ENCODE data around the gene ADAT3.

- TF ChIP-seq POLR2A (IDR thresholded peaks at IDR 0.05), result no peak
- TF ChIP-seq, protein P1, sequence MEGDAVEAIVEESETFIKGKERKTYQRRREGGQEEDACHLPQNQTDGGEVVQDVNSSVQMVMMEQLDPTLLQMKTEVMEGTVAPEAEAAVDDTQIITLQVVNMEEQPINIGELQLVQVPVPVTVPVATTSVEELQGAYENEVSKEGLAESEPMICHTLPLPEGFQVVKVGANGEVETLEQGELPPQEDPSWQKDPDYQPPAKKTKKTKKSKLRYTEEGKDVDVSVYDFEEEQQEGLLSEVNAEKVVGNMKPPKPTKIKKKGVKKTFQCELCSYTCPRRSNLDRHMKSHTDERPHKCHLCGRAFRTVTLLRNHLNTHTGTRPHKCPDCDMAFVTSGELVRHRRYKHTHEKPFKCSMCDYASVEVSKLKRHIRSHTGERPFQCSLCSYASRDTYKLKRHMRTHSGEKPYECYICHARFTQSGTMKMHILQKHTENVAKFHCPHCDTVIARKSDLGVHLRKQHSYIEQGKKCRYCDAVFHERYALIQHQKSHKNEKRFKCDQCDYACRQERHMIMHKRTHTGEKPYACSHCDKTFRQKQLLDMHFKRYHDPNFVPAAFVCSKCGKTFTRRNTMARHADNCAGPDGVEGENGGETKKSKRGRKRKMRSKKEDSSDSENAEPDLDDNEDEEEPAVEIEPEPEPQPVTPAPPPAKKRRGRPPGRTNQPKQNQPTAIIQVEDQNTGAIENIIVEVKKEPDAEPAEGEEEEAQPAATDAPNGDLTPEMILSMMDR (IDR thresholded peaks at IDR 0.05), result no peak
Measured at GRCh38 chr19:1859331-1859781, 45.8 kb upstream of the ADAT3 start.

Data from uterus (tissue), 2 donors.